ENCODE data around the gene SLC35B4.
A peak's percentile ranks its signal among the peaks of the same experiment; 100 is the strongest.

SLC35B4 gene

GRCh38 chr7:134318443-134318842 is 1.7 kb upstream of the SLC35B4 start:
- no peaks in the 10 kb centered on the region for H3K4me1 ChIP-seq (ENCODE audit: control insufficient read depth in 2 of 2, insufficient read depth in 1 of 2, low read depth in 1 of 2, low read length in 2 of 2)
- no peak overlapping the region for H2BK12ac ChIP-seq (ENCODE audit: low read length)
- no peak overlapping the region for H4K8ac ChIP-seq (ENCODE audit: low read depth, low read length)
- no peak overlapping the region for H2BK5ac ChIP-seq (ENCODE audit: low read length)
- no peak overlapping the region for H3K4ac ChIP-seq (ENCODE audit: low read length)
- H3K4me3 ChIP-seq (ENCODE audit: low read length in 2 of 2): no peak overlapping the region
- H3K14ac ChIP-seq (ENCODE audit: low read length): no peak overlapping the region
- H3K27ac ChIP-seq (replicated peaks; ENCODE audit: low read length): no peak overlapping the region
- no peak overlapping the region for H3K9ac ChIP-seq (ENCODE audit: low read depth, low read length, poor library complexity)
- DNase-seq (ENCODE audit: low spot score): no peak
- H3K27me3 ChIP-seq (ENCODE audit: control insufficient read depth in 3 of 3, insufficient read depth in 3 of 3, low read depth in 1 of 3, low read length in 3 of 3): peaks cover 0 to 26% (median 0%) of the 10 kb centered on the region in 3 experiments
- H3K4me2 ChIP-seq (ENCODE audit: insufficient read depth, low read length, poor library complexity, severe bottlenecking): no peak overlapping the region
- no peak overlapping the region for H3K23ac ChIP-seq (ENCODE audit: low read depth, low read length, poor library complexity)
- H3K18ac ChIP-seq (ENCODE audit: low read length): no peak overlapping the region
- H3K9me3 ChIP-seq (replicated peaks in 1 of 2; ENCODE audit: control insufficient read depth in 2 of 2, insufficient read depth in 1 of 2, low read depth in 1 of 2, low read length in 2 of 2): no peaks in the 10 kb centered on the region
- H4K91ac ChIP-seq (ENCODE audit: low read depth, low read length, poor library complexity): no peak overlapping the region
- H2BK15ac ChIP-seq (ENCODE audit: low read length): no peak overlapping the region
- no peak overlapping the region for H2AFZ ChIP-seq (ENCODE audit: low read length)
- H2AK5ac ChIP-seq (ENCODE audit: low read depth, low read length): no peak overlapping the region
- H2BK120ac ChIP-seq (ENCODE audit: low read depth, low read length): no peak overlapping the region
- H3K36me3 ChIP-seq (replicated peaks in 1 of 2; ENCODE audit: control insufficient read depth in 2 of 2, insufficient read depth in 2 of 2, low read length in 2 of 2): no peaks in the 10 kb centered on the region
- H3K79me1 ChIP-seq (ENCODE audit: low read depth, low read length): no peaks in the 10 kb centered on the region

GRCh38 chr7:134317434-134317833 is 704 bp upstream of the SLC35B4 start:
- H2BK15ac ChIP-seq (ENCODE audit: low read length): no peak overlapping the region
- H3K4me3 ChIP-seq (ENCODE audit: low read length in 2 of 2): peak overlapping the region in 1 of 2 donors; percentile 77
- no CpG with 5 or more reads among the region's 7 CpGs for WGBS, 2 donors (ENCODE audit: extremely low coverage in 2 of 2, insufficient read length in 2 of 2, insufficient replicate concordance in 1 of 2)

GRCh38 chr7:134315679-134316538 is 821 bp downstream of the SLC35B4 start:
- DNase-seq (ENCODE audit: low spot score): no peak
- WGBS, 2 donors (ENCODE audit: extremely low coverage in 2 of 2, insufficient read length in 2 of 2, insufficient replicate concordance in 1 of 2): no CpG with 5 or more reads among the region's 20 CpGs

More at GRCh38 chr7:134317434-134317833, 704 bp upstream of the SLC35B4 start:
- no peak overlapping the region for H3K9ac ChIP-seq (ENCODE audit: low read depth, low read length, poor library complexity)
- no peak overlapping the region for H4K91ac ChIP-seq (ENCODE audit: low read depth, low read length, poor library complexity)
- DNase-seq (ENCODE audit: low spot score): no peak
- peaks cover 0 to 24% (median 0%) of the 10 kb centered on the region in 3 experiments for H3K27me3 ChIP-seq (ENCODE audit: control insufficient read depth in 3 of 3, insufficient read depth in 3 of 3, low read depth in 1 of 3, low read length in 3 of 3)
- no peak overlapping the region for H4K8ac ChIP-seq (ENCODE audit: low read depth, low read length)
- no peak overlapping the region for H3K27ac ChIP-seq (replicated peaks; ENCODE audit: low read length)
- H3K4me1 ChIP-seq (ENCODE audit: control insufficient read depth in 2 of 2, insufficient read depth in 1 of 2, low read depth in 1 of 2, low read length in 2 of 2): no peaks in the 10 kb centered on the region
- H2BK120ac ChIP-seq (ENCODE audit: low read depth, low read length): no peak overlapping the region
- no peak overlapping the region for H2BK12ac ChIP-seq (ENCODE audit: low read length)
- peaks cover 0 to 3% of the 10 kb centered on the region in 2 donors for H3K36me3 ChIP-seq (replicated peaks in 1 of 2; ENCODE audit: control insufficient read depth in 2 of 2, insufficient read depth in 2 of 2, low read length in 2 of 2)
- H2AK5ac ChIP-seq (ENCODE audit: low read depth, low read length): no peak overlapping the region
- H3K4ac ChIP-seq (ENCODE audit: low read length): no peak overlapping the region
- no peaks in the 10 kb centered on the region for H3K9me3 ChIP-seq (replicated peaks in 1 of 2; ENCODE audit: control insufficient read depth in 2 of 2, insufficient read depth in 1 of 2, low read depth in 1 of 2, low read length in 2 of 2)
- H3K79me1 ChIP-seq (ENCODE audit: low read depth, low read length): no peaks in the 10 kb centered on the region
- H3K14ac ChIP-seq (ENCODE audit: low read length): no peak overlapping the region
- no peak overlapping the region for H3K18ac ChIP-seq (ENCODE audit: low read length)
- H3K23ac ChIP-seq (ENCODE audit: low read depth, low read length, poor library complexity): no peak overlapping the region
- H3K4me2 ChIP-seq (ENCODE audit: insufficient read depth, low read length, poor library complexity, severe bottlenecking): peak overlapping the region; percentile 26
- peak overlapping the region; percentile 97 for H2AFZ ChIP-seq (ENCODE audit: low read length)
- no peak overlapping the region for H2BK5ac ChIP-seq (ENCODE audit: low read length)

GRCh38 chr7:134313543-134313942 is 3.2 kb downstream of the SLC35B4 start:
- H2BK15ac ChIP-seq (ENCODE audit: low read length): no peak overlapping the region
- no peak overlapping the region for H3K4ac ChIP-seq (ENCODE audit: low read length)
- H2AK5ac ChIP-seq (ENCODE audit: low read depth, low read length): no peak overlapping the region
- WGBS, 2 donors (ENCODE audit: extremely low coverage in 2 of 2, insufficient read length in 2 of 2, insufficient replicate concordance in 1 of 2): no CpG with 5 or more reads among the region's 1 CpG
- H2BK5ac ChIP-seq (ENCODE audit: low read length): no peak overlapping the region
- no peak overlapping the region for H4K91ac ChIP-seq (ENCODE audit: low read depth, low read length, poor library complexity)
- H3K18ac ChIP-seq (ENCODE audit: low read length): no peak overlapping the region
- DNase-seq (ENCODE audit: low spot score): no peak
- H3K9me3 ChIP-seq (replicated peaks in 1 of 2; ENCODE audit: control insufficient read depth in 2 of 2, insufficient read depth in 1 of 2, low read depth in 1 of 2, low read length in 2 of 2): no peaks in the 10 kb centered on the region
- no peak overlapping the region for H3K27ac ChIP-seq (replicated peaks; ENCODE audit: low read length)
- H2AFZ ChIP-seq (ENCODE audit: low read length): no peak overlapping the region
- no peak overlapping the region for H3K14ac ChIP-seq (ENCODE audit: low read length)
- no peak overlapping the region for H4K8ac ChIP-seq (ENCODE audit: low read depth, low read length)
- H3K9ac ChIP-seq (ENCODE audit: low read depth, low read length, poor library complexity): no peak overlapping the region
- H2BK120ac ChIP-seq (ENCODE audit: low read depth, low read length): no peak overlapping the region
- H3K4me3 ChIP-seq (ENCODE audit: low read length in 2 of 2): no peak overlapping the region
- no peak overlapping the region for H2BK12ac ChIP-seq (ENCODE audit: low read length)
- no peak overlapping the region for H3K4me2 ChIP-seq (ENCODE audit: insufficient read depth, low read length, poor library complexity, severe bottlenecking)
- no peaks in the 10 kb centered on the region for H3K79me1 ChIP-seq (ENCODE audit: low read depth, low read length)
- peaks cover 0 to under 1% (median 0%) of the 10 kb centered on the region in 3 experiments for H3K27me3 ChIP-seq (ENCODE audit: control insufficient read depth in 3 of 3, insufficient read depth in 3 of 3, low read depth in 1 of 3, low read length in 3 of 3)
- peaks cover 4 to 16% of the 10 kb centered on the region in 2 donors for H3K36me3 ChIP-seq (replicated peaks in 1 of 2; ENCODE audit: control insufficient read depth in 2 of 2, insufficient read depth in 2 of 2, low read length in 2 of 2)
- no peak overlapping the region for H3K23ac ChIP-seq (ENCODE audit: low read depth, low read length, poor library complexity)
- H3K4me1 ChIP-seq (ENCODE audit: control insufficient read depth in 2 of 2, insufficient read depth in 1 of 2, low read depth in 1 of 2, low read length in 2 of 2): no peaks in the 10 kb centered on the region

More at GRCh38 chr7:134315679-134316538, 821 bp downstream of the SLC35B4 start:
- no peaks in the 10 kb centered on the region for H3K9me3 ChIP-seq (replicated peaks in 1 of 2; ENCODE audit: control insufficient read depth in 2 of 2, insufficient read depth in 1 of 2, low read depth in 1 of 2, low read length in 2 of 2)
- peak overlapping the region; percentile 97 for H3K9ac ChIP-seq (ENCODE audit: low read depth, low read length, poor library complexity)
- H2BK12ac ChIP-seq (ENCODE audit: low read length): no peak overlapping the region
- no peak overlapping the region for H2BK5ac ChIP-seq (ENCODE audit: low read length)
- H2AFZ ChIP-seq (ENCODE audit: low read length): peak overlapping the region; percentile 97
- peak overlapping the region; percentile 77 to 96 for H3K4me3 ChIP-seq (ENCODE audit: low read length in 2 of 2)
- peaks cover 0 to 20% (median 0%) of the 10 kb centered on the region in 3 experiments for H3K27me3 ChIP-seq (ENCODE audit: control insufficient read depth in 3 of 3, insufficient read depth in 3 of 3, low read depth in 1 of 3, low read length in 3 of 3)
- H3K18ac ChIP-seq (ENCODE audit: low read length): peak overlapping the region; percentile 92
- H3K4me1 ChIP-seq (ENCODE audit: control insufficient read depth in 2 of 2, insufficient read depth in 1 of 2, low read depth in 1 of 2, low read length in 2 of 2): no peaks in the 10 kb centered on the region
- H3K27ac ChIP-seq (replicated peaks; ENCODE audit: low read length): no peak overlapping the region
- H2BK120ac ChIP-seq (ENCODE audit: low read depth, low read length): no peak overlapping the region
- H3K4me2 ChIP-seq (ENCODE audit: insufficient read depth, low read length, poor library complexity, severe bottlenecking): peak overlapping the region; percentile 77
- no peak overlapping the region for H4K91ac ChIP-seq (ENCODE audit: low read depth, low read length, poor library complexity)
- no peak overlapping the region for H2BK15ac ChIP-seq (ENCODE audit: low read length)
- peak overlapping the region; percentile 78 for H3K4ac ChIP-seq (ENCODE audit: low read length)
- H2AK5ac ChIP-seq (ENCODE audit: low read depth, low read length): no peak overlapping the region
- no peaks in the 10 kb centered on the region for H3K79me1 ChIP-seq (ENCODE audit: low read depth, low read length)
- H3K14ac ChIP-seq (ENCODE audit: low read length): no peak overlapping the region
- H4K8ac ChIP-seq (ENCODE audit: low read depth, low read length): no peak overlapping the region
- peaks cover 4 to 12% of the 10 kb centered on the region in 2 donors for H3K36me3 ChIP-seq (replicated peaks in 1 of 2; ENCODE audit: control insufficient read depth in 2 of 2, insufficient read depth in 2 of 2, low read length in 2 of 2)
- peak overlapping the region; percentile 83 for H3K23ac ChIP-seq (ENCODE audit: low read depth, low read length, poor library complexity)

All from neuronal stem cell (in vitro differentiated cells).